Stimulated activated naive CD4-positive, alpha-beta T cell (primary cell): Measurements from ENCODE around the gene CCDC148.
"Not testable (repeated sequence)": the region's sequence is repeated elsewhere in the genome, so short reads cannot be mapped to it uniquely, and the experiment has no call there.

Experiments
- DNase-seq, 6 experiments: peaks; one replicate each; lab custom pipeline; 2025; lab: John Stamatoyannopoulos, UW

CCDC148 gene

DNA sequence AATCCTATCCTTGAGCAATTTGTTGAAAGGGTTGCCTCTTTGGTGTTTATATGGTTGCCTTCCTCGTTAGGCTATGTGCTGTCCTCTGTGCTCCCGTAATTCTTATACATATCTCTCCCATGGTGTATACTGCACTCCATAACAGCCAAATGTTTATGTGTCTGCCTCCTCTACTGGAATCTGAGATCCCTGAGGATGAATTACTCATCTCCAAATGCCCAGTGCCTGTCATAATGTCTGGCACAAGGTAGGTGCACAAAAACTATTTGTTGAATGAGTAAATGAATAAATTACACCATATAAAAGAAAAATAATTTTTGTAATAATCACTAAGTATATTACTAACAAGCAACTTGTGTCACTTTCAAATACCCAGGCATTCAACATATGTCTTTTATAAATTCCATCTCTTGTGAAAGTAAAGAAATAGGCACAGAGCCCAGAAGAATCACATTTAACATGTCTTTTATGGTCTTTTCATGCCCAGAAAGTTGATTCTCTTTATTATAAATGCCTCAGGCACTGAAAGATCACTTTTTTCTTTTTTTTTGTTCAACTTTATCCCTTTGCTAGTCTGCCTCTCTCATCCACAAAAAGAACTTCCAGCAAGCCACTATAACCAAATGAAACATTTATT is 164.9 kb downstream of the CCDC148 start:
- DNase-seq: no peak

DNA sequence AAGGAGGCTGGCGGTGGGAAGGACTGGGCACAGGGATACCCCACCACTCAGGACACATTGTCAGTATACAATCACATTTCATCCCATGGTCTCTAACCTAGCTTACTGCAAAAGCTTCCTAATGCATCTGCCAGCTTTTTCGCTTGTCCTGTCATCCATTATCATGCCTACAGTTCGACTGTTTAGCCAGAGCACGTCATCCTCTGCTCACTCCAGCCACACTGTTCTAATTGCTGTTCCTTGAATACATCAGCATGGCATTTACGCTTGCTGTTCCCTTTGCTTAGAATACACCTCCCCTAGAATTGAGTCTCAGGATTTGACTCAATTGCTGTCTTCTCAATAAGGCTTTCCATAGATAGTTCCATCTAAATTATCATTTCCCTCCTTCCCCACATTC is 166.3 kb downstream of the CCDC148 start:
- no peak for DNase-seq

DNA sequence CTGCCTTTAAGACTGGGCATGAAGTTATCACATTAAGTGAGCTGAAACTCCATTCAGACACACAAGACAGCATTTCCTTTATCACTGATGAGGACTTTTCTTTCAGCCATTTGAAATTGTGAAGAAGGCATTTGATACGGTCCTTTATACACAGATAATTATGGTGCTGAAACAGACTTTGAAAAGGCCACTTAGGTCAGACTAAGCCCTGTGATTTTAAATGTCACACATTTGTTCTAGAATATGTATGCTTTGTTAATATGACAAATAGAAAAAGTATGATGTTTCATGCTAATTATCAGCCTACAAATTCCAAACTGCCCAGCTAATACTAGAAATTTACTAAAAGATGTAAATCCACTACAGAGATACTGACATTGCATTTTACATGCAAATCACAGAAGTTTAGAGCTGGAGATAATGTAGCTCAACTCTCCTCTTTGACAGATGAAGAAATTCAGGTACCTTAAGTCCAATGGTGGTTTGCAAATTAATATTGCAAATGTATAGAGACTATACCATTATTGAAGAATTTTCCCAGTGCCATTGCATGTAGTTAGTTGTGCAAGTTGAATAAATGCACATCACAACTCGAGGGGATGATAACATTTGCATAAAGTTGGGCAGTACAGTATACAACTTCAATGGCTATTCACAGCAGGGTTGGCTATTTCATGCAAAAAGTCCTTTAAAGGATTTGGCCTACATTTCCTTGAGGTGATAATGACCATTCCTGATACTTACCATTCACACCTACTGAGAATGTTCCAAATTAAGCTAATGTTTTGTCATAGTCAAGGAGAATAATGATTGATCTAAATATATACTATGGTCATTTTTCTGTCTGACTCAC is 179.7 kb downstream of the CCDC148 start:
- DNase-seq: no peak

DNA sequence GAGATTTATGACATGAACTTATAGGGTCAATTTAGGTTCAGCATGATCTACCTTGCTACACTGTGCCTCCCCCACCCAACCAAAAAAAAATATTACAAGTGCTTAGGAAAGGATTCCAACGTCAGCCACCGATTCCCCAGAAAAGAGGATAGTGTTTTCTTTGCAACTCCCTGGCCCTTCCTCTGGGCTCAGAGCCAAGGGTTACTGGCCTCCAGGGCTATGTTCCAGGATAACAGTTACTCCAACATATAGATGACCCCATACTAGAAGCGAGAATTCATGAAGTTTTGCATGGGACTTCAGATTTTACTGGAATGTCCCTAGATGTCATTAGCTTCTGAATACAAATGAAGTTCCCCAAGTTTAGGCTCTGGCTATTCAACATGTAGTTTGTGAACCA is 182.8 kb downstream of the CCDC148 start:
- DNase-seq: no peak

DNA sequence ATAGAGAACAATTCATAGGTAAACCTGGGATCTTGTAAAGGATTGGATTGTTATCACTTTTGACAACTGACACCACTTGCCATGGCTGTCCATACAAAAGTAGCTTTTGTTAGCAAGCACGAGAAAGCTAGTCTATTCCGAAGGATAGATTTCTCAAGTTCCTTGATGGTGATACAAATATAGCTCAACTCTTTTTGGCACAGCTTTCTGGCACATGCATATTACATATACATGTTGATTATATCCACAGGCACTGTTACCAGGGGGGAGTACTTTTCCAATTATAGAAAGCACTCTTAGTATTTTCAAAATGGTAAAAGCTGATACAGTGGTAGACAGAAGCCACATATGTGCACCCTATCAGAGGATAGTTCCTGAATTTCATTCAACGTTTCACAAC is 186.0 kb downstream of the CCDC148 start:
- DNase-seq: no peak

DNA sequence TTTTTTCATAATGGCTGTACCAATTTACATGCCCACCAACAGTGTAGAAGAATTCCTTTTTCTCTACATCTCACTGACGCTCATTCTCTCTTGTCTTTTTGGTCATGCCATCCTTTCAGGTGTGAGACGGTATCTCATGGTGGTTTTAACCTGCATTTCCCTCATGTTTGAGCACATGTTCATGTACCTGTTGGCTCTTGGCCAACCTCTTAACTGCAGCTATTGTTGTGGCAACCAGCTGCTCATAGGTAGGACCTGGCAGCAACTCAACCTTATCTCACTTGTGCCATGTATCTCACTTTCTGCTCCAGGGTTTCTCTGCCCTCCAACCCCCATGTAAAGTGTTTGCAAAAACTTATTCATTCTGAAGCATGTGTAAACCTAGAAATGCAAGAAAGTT is 187.4 kb downstream of the CCDC148 start:
- no peak for DNase-seq

DNA sequence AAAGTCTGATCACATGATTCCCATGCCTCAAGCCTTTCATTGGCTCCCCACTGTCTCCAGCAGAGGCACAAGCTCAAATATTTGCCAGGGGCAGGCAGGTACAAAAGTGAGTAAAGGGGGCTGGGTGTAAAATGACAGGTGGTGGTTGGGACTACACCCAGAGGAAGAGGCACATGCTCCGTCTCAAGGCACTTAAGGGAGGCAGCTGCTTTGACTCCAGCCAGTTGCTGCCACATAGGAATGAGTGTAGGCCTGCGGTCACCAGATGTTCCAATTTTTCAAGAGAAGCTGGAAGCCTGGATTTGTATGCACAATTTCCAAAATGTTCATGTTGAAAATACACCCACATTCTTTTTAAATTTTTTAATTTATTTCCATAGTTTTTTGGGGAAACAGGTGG is 190.4 kb downstream of the CCDC148 start:
- DNase-seq: no peak

DNA sequence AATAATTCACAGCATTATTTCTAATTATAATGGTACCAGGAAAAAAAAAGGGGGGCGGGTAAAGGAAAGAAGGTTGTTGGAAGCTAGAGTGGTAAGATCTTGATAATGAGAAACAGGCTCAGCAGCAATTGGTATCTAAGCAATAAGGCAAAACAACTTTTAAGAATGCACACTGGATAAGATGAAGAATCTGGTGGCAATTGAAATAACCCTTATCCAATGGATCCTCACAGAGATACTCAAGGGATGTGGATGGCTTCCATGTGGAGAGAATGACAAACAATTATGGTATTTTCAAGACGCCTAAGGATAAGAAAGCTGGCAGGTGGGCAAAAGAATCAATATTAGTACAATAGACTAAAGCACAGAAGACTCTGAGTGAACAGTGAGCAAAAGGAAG is 201.3 kb downstream of the CCDC148 start:
- DNase-seq: no peak

DNA sequence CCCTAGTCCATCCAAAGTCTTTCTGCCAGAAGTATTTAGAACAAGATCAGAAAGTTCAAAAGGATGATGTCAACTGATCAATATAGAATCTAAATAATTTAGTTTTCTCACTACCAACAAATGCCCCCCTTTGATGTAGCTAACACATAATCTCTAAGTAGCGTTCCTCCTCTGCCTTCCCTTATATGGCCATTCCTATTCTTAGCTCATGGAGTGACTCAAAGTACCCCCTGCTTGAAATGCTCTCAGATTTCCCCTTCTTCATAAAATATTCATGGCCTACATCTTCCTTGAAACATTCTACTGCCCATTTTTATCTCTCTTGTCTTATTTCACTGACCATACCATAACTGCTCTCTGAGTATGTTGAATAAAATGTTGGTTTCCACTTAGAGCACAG is 203.4 kb downstream of the CCDC148 start:
- DNase-seq: no peak

DNA sequence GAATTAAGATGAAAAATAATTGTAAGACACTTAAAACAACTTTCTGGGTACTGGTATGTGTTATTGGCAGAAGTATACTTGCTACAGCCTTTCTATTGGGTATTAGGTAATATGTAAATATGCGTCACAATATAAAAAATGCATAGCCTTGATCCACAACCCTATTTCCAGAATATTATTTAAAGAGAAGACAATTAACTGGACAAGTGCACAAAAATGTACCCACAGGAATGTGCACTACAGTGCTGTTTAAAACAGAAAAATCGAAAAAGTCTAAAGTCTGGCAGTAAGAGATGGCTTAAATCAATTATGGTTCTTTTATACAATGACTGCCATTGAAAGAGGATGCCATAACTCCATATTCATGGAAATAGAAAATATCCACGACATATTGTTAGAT is 205.2 kb downstream of the CCDC148 start:
- DNase-seq: no peak

DNA sequence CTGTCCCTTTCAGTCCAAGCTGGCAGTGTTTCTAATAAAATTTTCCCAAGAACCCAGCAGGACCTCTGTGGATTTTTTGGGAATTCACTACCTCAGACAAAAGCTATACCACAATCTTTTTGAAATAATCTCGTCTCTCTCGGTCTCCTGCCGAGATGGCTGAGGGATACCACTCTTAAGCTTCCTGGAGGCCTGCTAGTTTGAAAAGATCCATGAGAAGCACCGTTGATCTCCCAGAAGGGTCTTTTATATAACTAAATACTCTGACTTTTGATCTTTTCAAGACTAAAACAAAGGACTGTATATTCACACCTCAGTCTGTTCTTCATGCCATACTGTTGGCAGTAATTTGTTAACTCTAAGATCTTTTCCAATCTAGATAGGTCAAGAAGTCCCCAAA is 213.2 kb downstream of the CCDC148 start:
- DNase-seq: no peak

DNA sequence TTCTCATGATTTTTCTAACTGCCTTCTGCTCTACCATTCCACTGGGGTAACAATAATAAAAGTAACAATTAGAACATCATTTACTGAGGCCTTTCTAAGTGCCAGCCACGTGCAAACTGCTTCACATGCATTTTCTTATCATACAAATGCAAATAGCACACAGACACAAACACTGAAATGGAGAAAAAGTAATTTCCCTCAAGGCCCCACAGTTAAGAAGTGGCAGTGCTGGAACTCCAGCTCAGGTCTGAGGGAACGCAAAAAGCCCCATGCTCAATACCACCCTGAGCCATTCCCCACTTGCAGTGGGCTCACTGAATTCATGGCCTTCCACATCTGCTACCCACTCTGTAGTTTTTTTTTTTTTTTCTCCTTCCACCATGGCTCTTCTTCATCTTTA is 214.3 kb downstream of the CCDC148 start:
- DNase-seq: no peak

DNA sequence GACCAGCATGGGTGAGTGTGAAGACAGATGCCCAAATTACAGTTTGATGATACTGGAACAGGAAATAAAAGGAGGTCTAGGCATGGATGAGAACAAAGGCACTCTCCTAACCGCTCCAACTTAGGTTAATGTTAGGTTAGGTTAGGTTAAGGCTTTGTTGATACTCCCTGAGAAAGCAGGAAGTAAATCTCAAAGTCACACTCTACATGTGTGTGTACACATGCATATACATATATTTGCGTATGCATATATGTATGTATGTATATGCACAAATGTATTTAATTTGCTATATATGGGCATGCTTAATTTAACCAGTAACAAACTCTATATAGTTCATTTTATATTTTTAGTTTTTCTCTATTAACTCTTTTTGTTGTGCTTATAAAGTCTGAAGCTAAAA is 215.6 kb downstream of the CCDC148 start:
- no peak for DNase-seq

DNA sequence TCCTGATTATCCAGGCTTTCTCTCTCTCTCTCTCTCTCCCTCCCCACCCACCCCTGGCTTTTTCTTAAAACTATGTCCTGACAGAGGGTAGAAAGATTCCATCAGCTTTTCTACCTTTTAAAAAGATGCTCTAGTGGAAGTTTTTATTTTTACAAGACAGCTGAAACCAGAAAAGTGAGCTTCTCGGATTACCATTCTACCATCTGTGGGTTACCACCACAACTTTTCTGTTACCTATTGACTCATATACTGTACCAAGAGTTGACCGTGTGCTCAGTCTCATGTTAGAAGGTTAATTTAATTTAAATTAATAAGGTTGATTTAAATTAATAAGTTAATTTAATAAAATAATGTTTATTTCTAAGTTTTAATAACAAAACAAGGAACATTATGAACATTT is 217.3 kb downstream of the CCDC148 start:
- DNase-seq: no peak

DNA sequence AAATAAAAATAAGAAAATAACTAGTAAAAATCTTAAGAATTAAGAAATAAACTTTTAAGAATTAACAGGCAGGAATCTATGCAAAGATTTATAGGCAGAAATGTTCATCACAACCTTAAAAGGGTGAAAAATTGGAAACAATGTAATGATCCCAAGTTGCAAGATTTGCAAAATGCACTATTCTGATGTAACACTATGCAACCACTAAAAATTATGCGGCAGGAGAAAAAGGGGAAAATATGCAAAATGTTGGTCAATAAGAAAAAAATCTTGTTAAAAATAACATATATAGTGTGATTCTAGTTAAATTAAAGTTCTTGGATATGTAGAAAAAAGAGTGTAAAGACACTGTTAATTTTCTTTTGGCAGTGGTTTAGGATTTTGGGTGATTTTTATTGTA is 222.1 kb downstream of the CCDC148 start:
- no peak for DNase-seq

DNA sequence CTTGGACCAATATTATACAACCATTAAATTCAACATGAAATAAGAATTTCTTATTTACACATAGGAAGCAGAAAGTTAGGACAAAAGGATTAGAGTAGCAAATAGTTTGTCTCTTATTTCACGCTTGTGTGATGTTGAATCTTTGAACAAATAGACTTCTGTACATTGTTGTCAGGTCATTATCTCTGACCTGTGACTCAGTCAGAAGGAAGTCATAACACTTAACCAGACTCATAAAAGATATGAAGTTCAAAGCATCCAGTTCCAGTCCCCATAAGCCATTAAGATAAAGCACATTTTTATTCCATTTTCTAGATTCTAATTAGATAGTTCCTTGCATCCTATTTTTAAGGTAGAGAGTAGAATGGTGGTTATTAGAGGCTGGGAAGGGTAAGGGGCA is 224.1 kb downstream of the CCDC148 start:
- DNase-seq: no peak

DNA sequence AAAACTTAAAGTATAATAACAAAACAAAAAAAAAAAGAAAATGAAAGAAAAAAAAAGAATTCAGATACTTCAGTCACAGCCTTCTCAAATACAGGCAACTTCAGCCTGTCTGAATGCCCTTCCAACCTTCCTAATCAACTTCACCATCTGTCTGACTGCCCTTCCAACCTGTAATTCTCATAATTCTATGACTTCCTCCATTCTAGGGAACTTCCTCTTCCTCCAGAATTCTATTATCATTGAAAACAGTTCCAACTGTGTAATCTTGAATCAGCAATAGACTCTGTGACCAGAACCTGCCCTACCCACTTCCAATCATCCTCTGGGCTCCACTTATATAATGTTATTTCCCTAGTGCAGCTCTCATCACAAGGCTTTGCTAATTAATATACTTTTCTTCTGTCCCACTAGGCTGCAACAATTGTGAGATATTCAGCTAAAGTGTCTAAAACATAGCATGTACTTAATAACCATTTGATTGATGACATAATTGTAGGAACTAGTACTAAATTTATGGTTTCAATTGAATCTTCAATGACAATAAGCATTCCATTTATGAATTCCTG is 227.5 kb downstream of the CCDC148 start:
- DNase-seq: no peak

DNA sequence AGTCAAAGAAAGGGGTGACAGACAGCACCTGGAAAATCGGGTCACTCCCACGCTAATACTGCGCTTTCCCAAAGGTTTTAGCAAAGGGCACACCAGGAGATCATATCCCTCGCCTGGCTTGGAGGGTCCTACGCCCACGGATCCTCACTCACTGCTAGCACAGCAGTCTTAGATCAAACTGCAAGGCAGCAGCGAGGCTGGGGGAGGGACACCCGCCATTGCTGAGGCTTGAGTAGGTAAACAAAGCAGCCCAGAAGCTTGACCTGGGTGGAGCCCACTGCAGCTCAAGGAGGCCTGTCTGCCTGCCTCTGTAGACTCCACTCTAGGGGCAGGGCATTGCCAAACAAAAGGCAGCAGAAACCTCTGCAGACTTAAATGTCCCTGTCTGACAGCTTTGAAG is 233.5 kb downstream of the CCDC148 start:
- DNase-seq: not testable (repeated sequence)

DNA sequence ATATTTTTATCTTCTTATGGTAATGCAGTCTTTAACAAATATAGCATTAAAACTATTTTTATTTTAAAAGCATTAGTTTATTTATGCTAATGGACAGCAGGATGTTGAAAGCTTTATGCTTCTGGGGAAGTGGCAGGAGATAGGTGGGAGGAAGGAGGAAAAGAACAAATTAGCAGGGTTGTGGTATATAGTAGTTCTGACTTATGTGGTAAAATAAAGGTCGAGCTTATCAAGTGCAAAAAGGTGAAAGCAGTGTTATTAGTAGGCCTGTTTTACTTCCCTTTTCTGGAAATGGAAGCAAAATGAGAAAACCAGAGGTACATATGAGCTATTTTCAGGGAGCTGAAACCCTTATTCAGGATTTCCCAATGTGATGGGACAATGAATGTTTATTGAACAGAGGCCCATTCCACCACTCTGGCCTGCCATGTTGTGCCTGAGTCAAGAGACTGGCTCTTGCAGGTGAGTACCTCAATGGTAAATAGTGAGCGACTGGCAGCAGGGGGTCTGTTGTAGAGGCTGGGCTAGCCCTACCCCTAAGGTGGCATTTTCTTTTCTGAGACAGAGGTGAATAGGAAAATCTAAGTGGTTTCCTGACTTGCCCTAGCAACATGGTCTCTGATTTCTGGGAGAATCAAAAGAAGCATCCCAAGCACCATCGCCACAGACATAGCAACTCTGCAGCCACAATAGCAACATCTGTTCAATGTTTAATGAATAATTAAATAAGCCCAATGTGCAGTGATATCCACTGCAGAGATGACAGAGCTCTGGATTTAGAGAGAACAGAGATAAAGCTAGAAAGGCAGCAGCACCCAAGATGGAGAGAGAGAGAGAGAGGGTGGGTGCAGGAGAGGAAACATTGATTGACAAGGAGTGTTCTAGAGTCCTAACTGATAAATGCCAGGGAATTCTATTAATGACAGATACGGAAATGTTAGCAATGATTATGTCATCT is 235.2 kb downstream of the CCDC148 start:
- no peak for DNase-seq

DNA sequence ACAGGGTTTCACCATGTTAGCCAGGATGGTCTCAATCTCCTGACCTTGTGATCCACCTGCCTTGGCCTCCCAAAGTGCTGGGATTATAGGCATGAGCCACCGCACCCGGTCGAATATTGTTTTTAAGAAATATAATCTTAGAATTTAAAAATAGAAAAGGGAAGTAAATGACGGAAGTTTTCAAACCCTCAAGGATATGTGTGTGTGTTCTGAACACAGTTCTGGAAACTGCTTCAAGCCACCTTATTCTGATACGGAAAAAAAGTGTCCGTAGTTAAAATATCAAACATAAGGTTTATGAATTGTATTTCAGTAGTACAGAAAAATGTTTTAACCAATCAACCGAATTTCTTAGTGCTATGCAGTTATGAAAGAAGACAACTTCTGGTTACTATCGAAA is 239.0 kb downstream of the CCDC148 start:
- DNase-seq: no peak

DNA sequence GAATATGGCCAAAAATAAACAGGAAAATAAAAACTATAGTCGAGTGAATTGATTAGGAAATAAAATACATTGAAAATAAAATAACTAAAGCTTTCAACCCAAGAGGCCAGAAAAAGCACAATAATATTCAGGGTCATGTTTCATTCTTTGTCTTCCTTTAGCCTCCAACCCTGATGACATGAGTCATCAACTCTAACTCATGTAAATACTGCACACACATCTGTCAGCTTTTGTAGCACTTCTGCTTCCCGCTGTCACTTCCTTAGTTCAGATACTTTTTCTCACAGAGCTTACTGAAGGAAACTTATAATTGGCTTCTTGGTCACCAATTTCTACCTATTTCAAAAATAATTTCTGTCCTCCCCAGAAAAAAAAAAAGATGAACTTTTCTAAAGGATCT is 242.1 kb downstream of the CCDC148 start:
- no peak for DNase-seq

DNA sequence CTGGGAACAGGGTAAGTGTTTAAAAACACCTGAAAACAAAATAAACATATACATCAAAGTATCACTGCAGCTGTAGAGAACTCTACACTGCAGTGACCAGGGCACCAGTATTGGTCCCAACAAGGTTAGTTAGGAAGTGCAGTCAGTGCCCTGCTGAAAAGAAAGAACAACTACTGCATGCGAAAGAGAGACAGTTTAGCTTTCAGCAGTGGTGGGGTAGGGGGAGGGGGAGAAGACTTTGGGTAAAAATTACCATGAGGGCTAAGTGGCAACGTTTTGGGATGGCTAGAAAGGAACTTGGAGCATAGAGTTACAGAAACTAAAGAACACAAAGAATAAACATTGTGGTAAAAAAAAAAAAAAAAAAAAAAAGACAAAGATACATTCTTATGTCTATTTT is 242.8 kb downstream of the CCDC148 start:
- DNase-seq: no peak
